ENCODE results near the gene MMD.
A peak's percentile ranks its signal among the peaks of the same experiment; 100 is the strongest.
"Not testable (repeated sequence)": the region's sequence is repeated elsewhere in the genome, so short reads cannot be mapped to it uniquely, and the experiment has no call there.

MMD gene

GRCh38 chr17:55451203-55451641, 29.6 kb upstream of the MMD start:
- no peak overlapping the region for H3K4me3 ChIP-seq (replicated peaks in 1 of 2; ENCODE audit: low read depth in 2 of 2, low read length in 2 of 2)
- peak; percentile 31 to 73 for DNase-seq (ENCODE audit: low read depth in 2 of 2)
- no peak for TF ChIP-seq CTCF (IDR thresholded peaks at IDR 0.05; ENCODE audit: low read depth, low read length)

GRCh38 chr17:55450232-55450825, 28.7 kb upstream of the MMD start:
- H3K4me3 ChIP-seq (replicated peaks in 1 of 2; ENCODE audit: low read depth in 2 of 2, low read length in 2 of 2) = no peak overlapping the region
- no peak for TF ChIP-seq CTCF (IDR thresholded peaks at IDR 0.05; ENCODE audit: low read depth, low read length)
- no peak for DNase-seq (ENCODE audit: low read depth in 2 of 2)

GRCh38 chr17:55448681-55449080, 27.0 kb upstream of the MMD start:
- peak; percentile 31 to 41 for DNase-seq (ENCODE audit: low read depth in 2 of 2)
- no peak overlapping the region for H3K4me3 ChIP-seq (replicated peaks in 1 of 2; ENCODE audit: low read depth in 2 of 2, low read length in 2 of 2)
- no peak for TF ChIP-seq CTCF (IDR thresholded peaks at IDR 0.05; ENCODE audit: low read depth, low read length)

- TF ChIP-seq CTCF (IDR thresholded peaks at IDR 0.05; ENCODE audit: low read depth, low read length) = no peak
- H3K4me3 ChIP-seq (replicated peaks in 1 of 2; ENCODE audit: low read depth in 2 of 2, low read length in 2 of 2) = no peak overlapping the region
- no peak for DNase-seq (ENCODE audit: low read depth in 2 of 2)
Measured at GRCh38 chr17:55446581-55447205, 25.1 kb upstream of the MMD start.

- not testable (repeated sequence) for H3K4me3 ChIP-seq (replicated peaks in 1 of 2; ENCODE audit: low read depth in 2 of 2, low read length in 2 of 2)
- DNase-seq (ENCODE audit: low read depth in 2 of 2) = peak in 1 of 2 donors; percentile 28
Measured at GRCh38 chr17:55446004-55446403, 24.4 kb upstream of the MMD start.

- no peak overlapping the region for H3K4me3 ChIP-seq (replicated peaks in 1 of 2; ENCODE audit: low read depth in 2 of 2, low read length in 2 of 2)
- peak; percentile 54 to 60 for DNase-seq (ENCODE audit: low read depth in 2 of 2)
- no peak for TF ChIP-seq CTCF (IDR thresholded peaks at IDR 0.05; ENCODE audit: low read depth, low read length)
Measured at GRCh38 chr17:55444471-55445441, 23.1 kb upstream of the MMD start.

GRCh38 chr17:55443904-55444303, 22.3 kb upstream of the MMD start:
- no peak for DNase-seq (ENCODE audit: low read depth in 2 of 2)
- no peak overlapping the region for H3K4me3 ChIP-seq (replicated peaks in 1 of 2; ENCODE audit: low read depth in 2 of 2, low read length in 2 of 2)
- no peak for TF ChIP-seq CTCF (IDR thresholded peaks at IDR 0.05; ENCODE audit: low read depth, low read length)
